IMR-90 (cell line): ENCODE data around the gene FNDC10.

Experiments
- BHLHE40 ChIP-seq: fragments of 150-350 bp; IDR thresholded peaks from 2 replicates; pipeline ENCODE4 v1.6.1; 2016; ENCODE audit warnings: mild to moderate bottlenecking, low read depth, low read length
- CEBPB ChIP-seq: IDR thresholded peaks from 2 replicates; pipeline ENCODE4 v1.6.1; 2012; ENCODE audit warnings: low read depth, low read length, improper control_type of control experiment
- FOS ChIP-seq: fragments of 150-350 bp; IDR thresholded peaks from 2 replicates; pipeline ENCODE4 v1.6.1; 2016; ENCODE audit warnings: low read depth, low read length
- MAZ ChIP-seq: IDR thresholded peaks from 2 replicates; pipeline ENCODE4 v1.6.1; 2012; ENCODE audit warnings: low read depth, mild to moderate bottlenecking, low read length, improper control_type of control experiment, moderate library complexity, borderline replicate concordance
- MXI1 ChIP-seq: IDR thresholded peaks from 2 replicates; pipeline ENCODE4 v1.6.1; 2012; ENCODE audit warnings: low read depth, mild to moderate bottlenecking, low read length, moderate library complexity, borderline replicate concordance
- POLR2A ChIP-seq: IDR thresholded peaks from 2 replicates; pipeline ENCODE4 v1.6.1; 2012; ENCODE audit warnings: mild to moderate bottlenecking, low read depth, low read length
- RAD21 ChIP-seq: IDR thresholded peaks from 2 replicates; pipeline ENCODE4 v1.6.1; 2012; ENCODE audit warnings: low read length, improper control_type of control experiment
- RCOR1 ChIP-seq: IDR thresholded peaks from 2 replicates; pipeline ENCODE4 v1.6.1; 2012; ENCODE audit warnings: mild to moderate bottlenecking, low read length, improper control_type of control experiment; ENCODE audit not compliant: insufficient replicate concordance
- RFX5 ChIP-seq: IDR thresholded peaks from 2 replicates; pipeline ENCODE4 v1.8.0; 2012; ENCODE audit warnings: low read depth, mild to moderate bottlenecking, low read length, moderate library complexity
- SMC3 ChIP-seq: fragments of 150-350 bp; IDR thresholded peaks from 2 replicates; pipeline ENCODE4 v1.6.1; 2016; ENCODE audit warnings: low read depth, mild to moderate bottlenecking, antibody characterized with exemption, low read length, moderate library complexity
- TF ChIP-seq, protein P1 (sequence below): conservative IDR thresholded peaks from 2 replicates; pipeline ENCODE4 v1.5.1; 2012; ENCODE audit warnings: mild to moderate bottlenecking, low read depth, low read length, improper control_type of control experiment

GRCh38 chr1:1548591-1548990 is 51.3 kb downstream of the FNDC10 start:
- TF ChIP-seq, protein P1, sequence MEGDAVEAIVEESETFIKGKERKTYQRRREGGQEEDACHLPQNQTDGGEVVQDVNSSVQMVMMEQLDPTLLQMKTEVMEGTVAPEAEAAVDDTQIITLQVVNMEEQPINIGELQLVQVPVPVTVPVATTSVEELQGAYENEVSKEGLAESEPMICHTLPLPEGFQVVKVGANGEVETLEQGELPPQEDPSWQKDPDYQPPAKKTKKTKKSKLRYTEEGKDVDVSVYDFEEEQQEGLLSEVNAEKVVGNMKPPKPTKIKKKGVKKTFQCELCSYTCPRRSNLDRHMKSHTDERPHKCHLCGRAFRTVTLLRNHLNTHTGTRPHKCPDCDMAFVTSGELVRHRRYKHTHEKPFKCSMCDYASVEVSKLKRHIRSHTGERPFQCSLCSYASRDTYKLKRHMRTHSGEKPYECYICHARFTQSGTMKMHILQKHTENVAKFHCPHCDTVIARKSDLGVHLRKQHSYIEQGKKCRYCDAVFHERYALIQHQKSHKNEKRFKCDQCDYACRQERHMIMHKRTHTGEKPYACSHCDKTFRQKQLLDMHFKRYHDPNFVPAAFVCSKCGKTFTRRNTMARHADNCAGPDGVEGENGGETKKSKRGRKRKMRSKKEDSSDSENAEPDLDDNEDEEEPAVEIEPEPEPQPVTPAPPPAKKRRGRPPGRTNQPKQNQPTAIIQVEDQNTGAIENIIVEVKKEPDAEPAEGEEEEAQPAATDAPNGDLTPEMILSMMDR, result no peak
- no peak for TF ChIP-seq RFX5
- TF ChIP-seq CEBPB, result no peak
- no peak for TF ChIP-seq POLR2A
- TF ChIP-seq RCOR1, result no peak
- no peak for TF ChIP-seq FOS
- no peak for TF ChIP-seq MAZ
- no peak for TF ChIP-seq RAD21
- TF ChIP-seq SMC3, result no peak
- no peak for TF ChIP-seq MXI1
- no peak for TF ChIP-seq BHLHE40
